CD4-positive, alpha-beta T cell treated with Interferon gamma for 1 hour (primary cell): ENCODE measurements around the gene OPCML.
"Not testable (repeated sequence)": the region's sequence is repeated elsewhere in the genome, so short reads cannot be mapped to it uniquely, and the experiment has no call there.

Experiments
- DNase-seq: peaks from one replicate; pipeline ENCODE4 v3.0.0-alpha.2; 2020

Gene OPCML

GRCh38 chr11:132439711-132440255 lies 1092.5 kb downstream of the OPCML start:
- DNase-seq: no peak

DNA sequence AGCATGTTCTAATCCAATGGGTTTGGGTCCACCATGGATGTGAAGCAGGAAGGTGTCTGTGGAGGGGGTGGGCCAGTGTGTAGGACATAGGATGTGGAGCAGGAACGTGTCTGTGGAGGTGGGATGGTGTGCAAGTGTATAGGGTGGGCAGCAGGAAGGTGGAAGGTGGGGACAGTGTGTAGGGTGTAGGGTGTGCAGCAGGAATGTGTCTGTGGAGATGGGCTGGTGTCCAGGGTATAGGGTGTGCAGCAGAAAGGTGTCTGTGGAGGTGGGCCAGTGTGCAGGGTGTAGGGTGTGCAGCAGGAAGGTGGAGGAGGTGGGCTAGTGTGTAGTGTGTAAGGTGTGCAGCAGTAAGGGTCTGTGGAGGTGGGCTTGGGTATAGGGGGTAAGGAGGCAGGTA lies 1093.9 kb downstream of the OPCML start:
- no peak for DNase-seq

DNA sequence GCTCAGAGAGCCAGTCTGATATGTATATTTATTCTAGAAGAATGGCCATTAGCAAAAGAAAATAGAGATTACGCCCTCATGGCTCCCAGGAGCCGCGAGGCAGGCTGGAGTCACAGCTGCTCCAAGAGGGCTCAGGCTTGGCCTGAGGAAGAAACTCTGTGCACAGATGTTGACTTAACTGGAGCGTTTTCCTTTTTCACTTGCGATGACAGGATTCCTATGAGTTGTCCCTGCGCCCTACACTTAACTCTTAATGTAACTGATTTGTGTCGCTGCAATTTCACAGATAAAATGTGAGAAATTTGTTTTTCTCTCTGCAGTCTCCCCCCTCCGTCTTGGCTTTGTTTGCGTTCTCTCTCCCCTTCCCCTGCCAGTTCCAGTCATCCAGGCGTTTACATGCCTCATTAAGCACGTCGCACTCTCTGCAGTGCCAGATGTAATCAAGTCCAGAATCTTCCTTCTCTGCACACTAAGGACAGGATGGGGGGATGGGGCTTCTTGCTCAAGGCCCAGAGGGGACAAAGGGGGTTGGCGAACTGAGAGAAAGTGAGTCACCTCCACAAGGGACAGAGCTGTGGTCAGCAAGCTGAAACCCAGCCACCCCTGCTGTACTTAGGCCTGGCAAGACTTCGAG lies 1101.8 kb downstream of the OPCML start:
- no peak for DNase-seq

DNA sequence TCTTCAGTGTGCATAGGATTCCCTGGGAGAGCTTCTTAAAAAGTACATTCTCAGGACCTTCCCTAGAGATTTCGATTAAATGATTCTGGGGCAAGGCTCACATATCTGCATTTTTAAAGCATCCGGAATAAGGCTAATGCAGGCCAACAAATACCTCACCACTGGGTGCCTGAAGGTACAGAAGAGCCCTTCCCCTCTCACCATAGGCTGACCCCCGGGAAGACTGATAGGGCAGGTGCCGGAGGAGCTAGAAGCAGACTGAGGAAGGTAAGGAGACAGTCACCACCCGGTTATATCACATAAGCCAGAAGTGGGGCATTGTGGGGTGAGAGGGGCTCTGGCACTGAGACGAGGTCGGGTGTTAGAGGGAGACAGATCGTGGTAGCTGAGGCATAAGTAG lies 1102.6 kb downstream of the OPCML start:
- no peak for DNase-seq

DNA sequence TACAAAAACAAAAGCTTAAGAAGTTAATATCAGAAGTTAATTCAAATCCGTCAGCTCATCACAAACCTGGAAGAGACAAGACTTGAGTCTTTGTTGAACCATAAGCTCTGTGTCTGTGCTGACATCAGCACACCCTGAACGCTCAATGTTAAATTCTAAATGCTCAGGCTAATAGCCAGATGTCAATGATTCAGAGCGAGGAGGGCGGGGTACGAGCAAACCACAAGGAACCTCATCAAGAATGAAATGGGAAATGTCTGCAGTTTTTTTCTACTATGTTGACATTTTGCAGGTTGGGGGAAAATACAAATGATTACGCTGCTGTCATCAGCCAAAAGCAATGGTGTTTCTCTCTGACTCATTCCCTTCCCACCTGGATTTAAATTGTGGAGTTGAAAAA lies 1104.7 kb downstream of the OPCML start:
- no peak for DNase-seq

GRCh38 chr11:132424433-132424832 lies 1107.9 kb downstream of the OPCML start:
- no peak for DNase-seq

DNA sequence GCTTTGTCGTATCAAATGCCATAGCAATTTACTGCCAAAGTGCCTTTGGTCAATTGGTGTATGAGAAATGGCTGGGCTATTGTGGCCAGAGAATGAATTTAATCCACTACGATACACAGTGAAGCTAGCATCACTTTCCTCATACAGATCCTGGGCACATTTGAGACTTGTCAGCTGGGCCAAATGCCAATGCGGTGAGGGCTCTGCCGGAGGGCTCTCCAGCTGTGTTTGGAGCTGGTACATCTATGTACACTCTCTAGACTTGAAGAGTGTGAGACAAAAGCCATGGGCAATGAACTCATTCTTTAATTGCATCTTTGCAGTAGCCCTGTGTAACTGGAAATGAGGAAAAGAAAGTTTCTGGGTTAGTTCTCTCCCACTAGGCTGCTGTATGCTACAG lies 1109.0 kb downstream of the OPCML start:
- no peak for DNase-seq

- DNase-seq: no peak
These were observed 1109.6 kb downstream of the OPCML start for GRCh38 chr11:132422722-132423121.

DNA sequence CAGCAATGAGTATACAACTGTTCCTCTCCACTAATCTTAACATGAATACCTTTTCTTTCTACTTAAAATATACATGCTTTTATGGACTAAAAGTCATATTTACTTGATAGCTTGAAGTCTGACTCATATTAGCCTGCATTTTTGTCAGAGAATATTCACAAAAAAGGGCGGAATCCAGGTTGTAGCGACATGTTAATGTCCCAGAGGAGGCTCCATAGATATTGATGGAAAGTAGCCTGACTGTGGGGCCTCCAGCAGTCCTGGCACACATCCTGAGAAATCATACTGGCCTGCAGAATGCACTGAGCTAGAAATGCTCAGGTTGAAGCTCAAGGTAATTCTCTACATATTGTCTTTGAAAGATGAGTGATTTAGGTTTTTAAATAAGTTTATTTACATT lies 1110.7 kb downstream of the OPCML start:
- no peak for DNase-seq

DNA sequence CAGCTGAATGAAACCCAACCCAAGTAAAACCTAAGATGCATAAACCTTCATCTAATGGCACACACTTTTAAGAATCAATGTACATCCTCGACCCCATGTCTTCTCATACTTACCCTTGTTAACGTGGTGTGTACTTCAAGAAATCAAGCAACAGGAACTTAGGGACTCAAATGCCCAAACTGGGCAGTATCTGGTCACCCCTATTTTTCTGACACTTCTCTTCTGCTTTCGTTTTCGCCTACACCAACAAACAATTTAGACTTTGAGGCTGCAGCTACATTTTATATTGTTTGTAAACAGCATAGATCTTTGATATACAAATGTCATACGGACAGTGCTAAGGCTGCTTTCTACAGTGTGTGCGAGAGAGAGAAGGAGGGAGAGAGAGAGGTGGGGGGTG lies 1117.8 kb downstream of the OPCML start:
- DNase-seq: no peak

GRCh38 chr11:132410383-132410782 lies 1121.9 kb downstream of the OPCML start:
- no peak for DNase-seq

- no peak for DNase-seq
These were observed 1122.5 kb downstream of the OPCML start for GRCh38 chr11:132409573-132410355.

DNA sequence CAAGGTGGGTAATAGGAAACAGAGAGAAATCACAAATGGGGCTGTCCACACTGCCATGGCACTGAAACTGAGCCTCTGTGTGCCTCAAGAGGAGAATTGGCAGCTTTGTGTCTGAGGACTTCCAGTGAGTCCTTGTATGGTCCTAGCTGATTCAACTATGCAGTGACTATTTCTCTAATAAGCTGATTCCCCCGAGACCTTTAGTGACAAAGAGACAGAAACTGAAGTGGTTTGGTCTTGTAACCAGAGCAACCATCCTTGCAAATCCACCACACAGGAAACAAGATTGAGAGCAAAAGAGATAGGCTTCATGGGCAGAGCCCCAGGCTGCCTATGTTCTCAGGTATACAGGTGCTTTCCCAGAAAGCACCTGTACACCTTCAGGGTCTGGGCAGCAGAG lies 1123.4 kb downstream of the OPCML start:
- no peak for DNase-seq

- DNase-seq: no peak
These were observed 1126.6 kb downstream of the OPCML start for GRCh38 chr11:132405728-132406127.

DNA sequence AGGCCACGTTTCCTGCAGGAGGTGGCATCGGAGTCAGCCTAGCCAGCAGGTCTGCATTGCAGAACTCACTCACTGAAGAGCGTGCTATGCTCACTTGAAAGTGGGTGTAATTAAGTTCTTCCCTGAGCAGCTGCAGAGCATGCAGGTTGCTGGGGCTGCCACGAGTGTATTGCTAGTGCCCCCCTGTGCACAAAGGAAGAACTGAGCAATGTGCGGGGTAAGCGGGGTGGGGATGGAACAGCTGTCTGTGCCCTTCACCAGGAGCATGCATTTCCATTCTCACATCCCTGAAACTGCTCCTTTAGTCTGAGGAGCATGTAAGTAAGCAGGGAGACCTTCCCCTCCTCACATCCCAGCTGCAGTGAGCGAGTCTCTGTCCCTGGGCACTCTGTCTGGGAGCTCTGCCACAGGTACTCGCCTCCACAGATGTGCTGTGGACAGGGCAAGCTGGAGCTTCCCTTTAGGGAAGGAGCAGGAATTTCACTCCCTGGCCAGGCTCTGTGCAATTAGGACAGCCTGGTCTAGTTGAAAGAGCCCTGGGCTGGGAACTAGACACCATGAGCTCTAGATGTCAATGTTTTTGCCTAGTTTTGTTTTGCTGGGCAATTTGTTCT lies 1130.1 kb downstream of the OPCML start:
- DNase-seq: no peak

DNA sequence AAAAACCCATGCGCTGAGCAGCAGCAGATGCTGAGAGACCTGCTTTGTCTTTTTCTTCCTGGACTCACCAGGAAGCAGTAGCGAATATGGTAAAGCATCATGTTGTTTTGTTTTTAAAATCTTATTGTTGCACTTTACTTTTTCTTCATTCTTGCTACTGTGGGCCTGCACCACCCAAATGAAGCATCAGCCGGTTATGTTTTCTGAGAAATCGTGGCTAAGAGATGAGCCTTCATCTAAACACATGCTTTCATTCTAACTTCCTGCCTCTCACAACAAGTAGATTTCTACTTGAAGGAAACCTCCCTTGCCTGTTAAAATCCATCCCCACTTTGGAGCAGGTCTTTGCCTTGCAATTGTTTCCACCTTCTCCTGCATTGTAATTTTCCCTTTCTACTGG lies 1136.0 kb downstream of the OPCML start:
- no peak for DNase-seq

DNA sequence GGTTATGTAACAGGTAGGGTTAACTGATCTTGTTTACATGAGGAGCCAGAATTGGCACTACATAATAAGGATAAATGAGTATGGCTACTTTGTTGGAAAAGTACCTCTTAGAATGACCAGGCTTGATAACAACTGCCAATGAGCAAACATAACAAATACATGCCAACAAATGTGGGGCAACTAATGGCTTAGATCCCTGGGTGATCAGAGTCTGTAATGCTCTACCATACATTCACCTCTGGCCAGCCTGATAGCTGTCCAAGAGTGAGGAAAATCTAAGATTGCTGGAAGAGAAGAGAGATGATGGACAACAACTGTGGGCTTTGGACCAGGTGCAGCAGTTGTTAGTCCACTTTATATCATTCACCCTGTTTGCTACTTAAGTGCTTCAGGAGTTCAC lies 1136.9 kb downstream of the OPCML start:
- no peak for DNase-seq

GRCh38 chr11:132379540-132379939 lies 1152.8 kb downstream of the OPCML start:
- no peak for DNase-seq

- DNase-seq: no peak
These were observed 1158.7 kb downstream of the OPCML start for GRCh38 chr11:132373405-132374143.

DNA sequence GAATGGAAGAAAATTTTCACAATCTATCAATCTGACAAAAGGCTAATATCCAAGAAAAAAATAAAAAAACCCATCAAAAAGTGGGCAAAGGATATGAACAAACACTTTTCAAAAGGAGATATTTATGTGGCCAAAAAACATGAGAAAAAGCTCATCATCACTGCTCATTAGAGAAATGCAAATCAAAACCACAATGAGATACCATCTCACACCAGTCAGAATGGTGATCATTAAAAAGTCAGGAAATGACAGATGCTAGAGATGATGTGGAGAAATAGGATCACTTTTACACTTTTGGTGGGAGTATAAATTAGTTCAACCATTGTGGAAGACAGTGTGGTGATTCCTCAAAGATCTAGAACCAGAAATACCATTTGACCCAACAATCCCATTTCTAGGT lies 1162.2 kb downstream of the OPCML start:
- not testable (repeated sequence) for DNase-seq

- no peak for DNase-seq
These were observed 1165.0 kb downstream of the OPCML start for GRCh38 chr11:132367293-132367692.

GRCh38 chr11:132365650-132366049 lies 1166.7 kb downstream of the OPCML start:
- DNase-seq: no peak
